Cardiac septum (tissue), 1 donor: ENCODE data around the gene NR2F2. TPM values are rescaled to one million over a fixed set of nuclear protein-coding genes. Genes with fewer than 3 reads are reported as not detected.
A peak's percentile ranks its signal among the peaks of the same experiment; 100 is the strongest.

Experiments used
- DNase-seq: peaks from one replicate; pipeline ENCODE4 v3.0.0-alpha.2; 2020; ENCODE audit warnings: low spot score
- intact Hi-C: fragments of 100-400 bp; cut with DNase I; formaldehyde crosslinking; loops from one replicate; pipeline ENCODE4 v1.14.0; 2022
- total RNA-seq: library from RNA; stranded (reverse); fragmentation: NEBNext Ultra II Directional; extraction: Animal tissue kit (Norgen Biotek cat#: 25700); gene quantifications from one replicate; pipeline ENCODE4 v1.2.1, GENCODE V29; 2021
- donor health status: DM: no; HTN: no; CAD: no.

Gene NR2F2
- total RNA-seq, 1 donor from 2014 or later = 21.0 TPM

GRCh38 chr15:96348112-96349027 lies 17.9 kb downstream of the NR2F2 start:
- intact Hi-C loops = no loop called here

GRCh38 chr15:96349034-96349856 lies 18.7 kb downstream of the NR2F2 start:
- intact Hi-C loops = no loop called here
- no peak for DNase-seq

More at GRCh38 chr15:96348112-96349027, 17.9 kb downstream of the NR2F2 start:
- DNase-seq = peak; percentile 44

- DNase-seq = no peak
- intact Hi-C loops = loop anchor here (10.0 kb wide), 2 partner anchors 1325 to 1405 kb away; no protein-coding TSS in a partner anchor
These were observed 19.6 kb downstream of the NR2F2 start for GRCh38 chr15:96349857-96350720.

GRCh38 chr15:96350934-96351724 lies 20.6 kb downstream of the NR2F2 start:
- DNase-seq = peak; percentile 12
- intact Hi-C loops = loop anchor here (10.0 kb wide), 2 partner anchors 1326 to 1404 kb away; no protein-coding TSS in a partner anchor

GRCh38 chr15:96351761-96352603 lies 21.5 kb downstream of the NR2F2 start:
- peak; percentile 72 for DNase-seq
- intact Hi-C loops = loop anchor here (10.0 kb wide), 2 partner anchors 1327 to 1403 kb away; no protein-coding TSS in a partner anchor

- intact Hi-C loops = loop anchor here (10.0 kb wide), 2 partner anchors 1328 to 1402 kb away; no protein-coding TSS in a partner anchor
- peak; percentile 54 for DNase-seq
These were observed 22.3 kb downstream of the NR2F2 start for GRCh38 chr15:96352604-96353405.

- intact Hi-C loops = loop anchor here (10.0 kb wide), 2 partner anchors 1329 to 1401 kb away; no protein-coding TSS in a partner anchor
- DNase-seq = peak; percentile 19
These were observed 23.0 kb downstream of the NR2F2 start for GRCh38 chr15:96353416-96353929.

- intact Hi-C loops = loop anchor here (10.0 kb wide), 2 partner anchors 1329 to 1401 kb away; no protein-coding TSS in a partner anchor
- peak; percentile 76 for DNase-seq
These were observed 23.6 kb downstream of the NR2F2 start for GRCh38 chr15:96353930-96354730.

- DNase-seq = no peak
- intact Hi-C loops = loop anchor here (5.0 to 10.0 kb wide), 5 partner anchors 227 to 1400 kb away; no protein-coding TSS in a partner anchor
These were observed 24.4 kb downstream of the NR2F2 start for GRCh38 chr15:96354731-96355567.

- DNase-seq = peak; percentile 64
- intact Hi-C loops = loop anchor here (5.0 to 10.0 kb wide), 5 partner anchors 227 to 1399 kb away; no protein-coding TSS in a partner anchor
These were observed 25.2 kb downstream of the NR2F2 start for GRCh38 chr15:96355568-96356187.

GRCh38 chr15:96356494-96357455 lies 26.3 kb downstream of the NR2F2 start:
- DNase-seq = peak; percentile 85

GRCh38 chr15:96358001-96358801 lies 27.7 kb downstream of the NR2F2 start:
- intact Hi-C loops = loop anchor here (5.0 to 10.0 kb wide), 5 partner anchors 224 to 1397 kb away; no protein-coding TSS in a partner anchor
- DNase-seq = peak; percentile 71

More at GRCh38 chr15:96356494-96357455, 26.3 kb downstream of the NR2F2 start:
- intact Hi-C loops = loop anchor here (5.0 to 10.0 kb wide), 5 partner anchors 226 to 1398 kb away; no protein-coding TSS in a partner anchor
